H1 (cell line): Measurements from ENCODE around the gene CCL26. TPM values are rescaled to one million over a fixed set of nuclear protein-coding genes. Genes with fewer than 3 reads are reported as not detected.

Experiments used
- CTCF ChIA-PET: fragments of 300-600 bp; sonication (Branson Sonifier 250); formaldehyde crosslinking; loops from one replicate; lab custom pipeline; 2021; ENCODE audit not compliant: partially characterized antibody; lab: Charles Lee
- POLR2A ChIA-PET: fragments of 300-600 bp; sonication (Branson Sonifier 250); formaldehyde crosslinking; loops from one replicate; lab custom pipeline; 2021; ENCODE audit warnings: inconsistent platforms; ENCODE audit not compliant: partially characterized antibody; lab: Charles Lee
- DNase-seq, 2 experiments: peaks; one replicate each; pipeline versions ENCODE4 v3.0.0 to v3.0.0-alpha.2; 2010 to 2022; ENCODE audit warnings: low spot score in 2 of 2, low read depth in 1 of 2, mixed read lengths in 1 of 2
- FAIRE-seq: peaks from 2 replicates; lab custom pipeline; 2011; peaks lifted over from hg19 to GRCh38; lab: Jason Lieb, UNC
- H2AFZ ChIP-seq: 2 replicates; pipeline ENCODE4 v1.8.1; 2012; ENCODE audit warnings: low read length, inconsistent platforms
- H2AK5ac ChIP-seq: 2 replicates; pipeline ENCODE4 v1.6.1; 2013; ENCODE audit warnings: low read depth, low read length
- H2BK120ac ChIP-seq: replicated peaks from 2 replicates; pipeline ENCODE3; 2013; ENCODE audit warnings: low read depth, low read length, inconsistent platforms
- H2BK12ac ChIP-seq: 2 replicates; pipeline ENCODE4 v1.6.1; 2013; ENCODE audit warnings: low read depth, low read length
- H2BK15ac ChIP-seq: 2 replicates; pipeline ENCODE4 v1.6.1; 2013; ENCODE audit warnings: low read length
- H2BK20ac ChIP-seq: 2 replicates; pipeline ENCODE4 v1.6.1; 2013; ENCODE audit warnings: low read length
- H2BK5ac ChIP-seq: 2 replicates; pipeline ENCODE4 v1.6.1; 2013; ENCODE audit warnings: low read depth, low read length
- H3K14ac ChIP-seq: 2 replicates; pipeline ENCODE4 v1.6.1; 2013; ENCODE audit warnings: inconsistent platforms; ENCODE audit not compliant: insufficient read length
- H3K18ac ChIP-seq: 2 replicates; pipeline ENCODE4 v1.6.1; 2013; ENCODE audit warnings: low read length; ENCODE audit errors: extremely low read depth
- H3K23ac ChIP-seq: 2 replicates; pipeline ENCODE4 v1.6.1; 2013; ENCODE audit warnings: inconsistent platforms; ENCODE audit not compliant: insufficient read length
- H3K23me2 ChIP-seq: 2 replicates; pipeline ENCODE4 v1.6.1; 2013; ENCODE audit warnings: low read depth, low read length
- H3K27ac ChIP-seq: 2 replicates; pipeline ENCODE4 v1.6.1; 2011; ENCODE audit warnings: low read depth, low read length, inconsistent platforms
- H3K27me3 ChIP-seq, 4 experiments: replicated peaks in 1 of 4; 1 replicate in 1 of 4; 2 replicates in 3 of 4; pipeline versions ENCODE4 v1.6.1 to v1.8.1; 2011 to 2013; ENCODE audit warnings: low read length in 3 of 4, mild to moderate bottlenecking in 3 of 4, inconsistent platforms in 2 of 4, mixed read lengths in 2 of 4, moderate library complexity in 1 of 4; ENCODE audit not compliant: control insufficient read depth in 3 of 4, insufficient read depth in 3 of 4; ENCODE audit errors: extremely low read depth in 1 of 4
- H3K36me3 ChIP-seq, 4 experiments: 2 replicates each; pipeline versions ENCODE4 v1.6.1 to v1.8.1; 2011 to 2013; ENCODE audit warnings: mild to moderate bottlenecking in 4 of 4, low read length in 3 of 4, moderate library complexity in 2 of 4, control low read depth in 1 of 4, inconsistent platforms in 1 of 4; ENCODE audit not compliant: insufficient read depth in 4 of 4, control insufficient read depth in 2 of 4
- H3K4ac ChIP-seq: replicated peaks from 2 replicates; pipeline ENCODE3; 2013; ENCODE audit warnings: low read length, low read depth, mixed read lengths, inconsistent platforms; ENCODE audit not compliant: insufficient read length
- H3K4me1 ChIP-seq, 4 experiments: replicated peaks in 1 of 4; 1 replicate in 1 of 4; 2 replicates in 3 of 4; pipeline versions ENCODE4 v1.6.1 to v1.8.1; 2011 to 2013; ENCODE audit warnings: low read length in 3 of 4, inconsistent platforms in 2 of 4, mixed read lengths in 1 of 4; ENCODE audit not compliant: insufficient read depth in 4 of 4, control insufficient read depth in 3 of 4
- H3K4me2 ChIP-seq, 2 experiments: 2 replicates each; pipeline versions ENCODE4 v1.6.1 to v1.8.1; 2011 to 2013; ENCODE audit warnings: low read depth in 2 of 2, low read length in 2 of 2, control low read depth in 1 of 2, inconsistent platforms in 1 of 2, mild to moderate bottlenecking in 1 of 2; ENCODE audit not compliant: insufficient read depth in 1 of 2
- H3K4me3 ChIP-seq, 4 experiments: fragments of 200-600, 300-600 bp in 1 of 4; sonication (generic), shearing (Covaris generic), sonication (Bioruptor Twin) in 1 of 4; 2 replicates each; pipeline versions ENCODE4 v1.5.1 to v1.8.1; 2011 to 2016; ENCODE audit warnings: low read length in 4 of 4, low read depth in 3 of 4, control low read depth in 2 of 4, inconsistent platforms in 2 of 4, mild to moderate bottlenecking in 2 of 4, mixed read lengths in 1 of 4, moderate library complexity in 1 of 4; ENCODE audit not compliant: insufficient read depth in 2 of 4; ENCODE audit errors: extremely low read depth in 1 of 4
- H3K56ac ChIP-seq: replicated peaks from 2 replicates; pipeline ENCODE3; 2013; ENCODE audit warnings: low read depth, mild to moderate bottlenecking, mixed read lengths, low read length, inconsistent platforms; ENCODE audit not compliant: insufficient read length
- H3K79me1 ChIP-seq: 2 replicates; pipeline ENCODE4 v1.6.1; 2013; ENCODE audit warnings: low read depth, low read length, control low read depth
- H3K79me2 ChIP-seq, 2 experiments: 2 replicates each; pipeline versions ENCODE4 v1.6.1 to v1.8.1; 2012 to 2013; ENCODE audit warnings: low read length in 2 of 2, mild to moderate bottlenecking in 2 of 2, inconsistent platforms in 1 of 2; ENCODE audit not compliant: insufficient read depth in 2 of 2, control insufficient read depth in 1 of 2
- H3K9ac ChIP-seq, 4 experiments: replicated peaks in 1 of 4; 1 replicate in 1 of 4; 2 replicates in 3 of 4; pipeline versions ENCODE4 v1.6.1 to v1.8.1; 2011 to 2013; ENCODE audit warnings: low read depth in 3 of 4, low read length in 3 of 4, control low read depth in 2 of 4, mild to moderate bottlenecking in 2 of 4, moderate library complexity in 2 of 4, inconsistent platforms in 1 of 4; ENCODE audit errors: extremely low read depth in 1 of 4
- H3K9me3 ChIP-seq, 2 experiments: 2 replicates each; pipeline versions ENCODE4 v1.6.1 to v1.8.1; 2012 to 2013; ENCODE audit warnings: mild to moderate bottlenecking in 2 of 2, moderate library complexity in 2 of 2, control low read depth in 1 of 2, inconsistent platforms in 1 of 2, low read depth in 1 of 2, low read length in 1 of 2, mixed read lengths in 1 of 2; ENCODE audit not compliant: insufficient read depth in 2 of 2
- H4K20me1 ChIP-seq, 2 experiments: replicated peaks in 1 of 2; 2 replicates each; pipeline versions ENCODE3 to v1.8.1; 2011 to 2013; ENCODE audit warnings: inconsistent platforms in 2 of 2, low read length in 2 of 2, mild to moderate bottlenecking in 1 of 2; ENCODE audit not compliant: insufficient read depth in 2 of 2, control insufficient read depth in 1 of 2
- H4K5ac ChIP-seq: 2 replicates; pipeline ENCODE4 v1.6.1; 2013; ENCODE audit warnings: low read length, low read depth, mixed read lengths, inconsistent platforms; ENCODE audit not compliant: insufficient read length
- H4K8ac ChIP-seq: 2 replicates; pipeline ENCODE4 v1.8.0; 2013; ENCODE audit warnings: mild to moderate bottlenecking, moderate library complexity, low read length, inconsistent platforms; ENCODE audit not compliant: insufficient read depth; ENCODE audit errors: extremely low read depth
- H4K91ac ChIP-seq: replicated peaks from 2 replicates; pipeline ENCODE3; 2013; ENCODE audit warnings: low read length, mixed read lengths, inconsistent platforms; ENCODE audit not compliant: insufficient read length
- CBX5 ChIP-seq: fragments of 300-800, 300-1000 bp; sonication (generic); IDR thresholded peaks from 2 replicates; pipeline ENCODE4 v1.7.1; 2016; ENCODE audit warnings: antibody characterized with exemption, low read length, low read depth
- CBX8 ChIP-seq: fragments of 300-800, 300-1000 bp; sonication (generic); IDR thresholded peaks from 2 replicates; pipeline ENCODE4 v1.7.1; 2016; ENCODE audit warnings: low read depth, low read length, borderline replicate concordance
- CTCF ChIP-seq, 3 experiments: IDR thresholded peaks; 1 replicate in 2 of 3; 2 replicates in 1 of 3; pipeline versions ENCODE4 v1.5.1 to v1.6.1; 2011; ENCODE audit warnings: low read length in 3 of 3, mild to moderate bottlenecking in 3 of 3, inconsistent platforms in 2 of 3, low read depth in 1 of 3, moderate library complexity in 1 of 3; ENCODE audit not compliant: insufficient read depth in 1 of 3; ENCODE audit errors: control extremely low read depth in 1 of 3
- EGR1 ChIP-seq: IDR thresholded peaks from 2 replicates; pipeline ENCODE4 v1.6.1; 2011; ENCODE audit warnings: low read depth, low read length, borderline replicate concordance
- RAD21 ChIP-seq, 2 experiments: IDR thresholded peaks in 1 of 2; conservative IDR thresholded peaks in 1 of 2; 2 replicates each; pipeline ENCODE4 v1.6.1; 2011; ENCODE audit warnings: low read depth in 2 of 2, low read length in 2 of 2, improper control_type of control experiment in 1 of 2, inconsistent platforms in 1 of 2, mild to moderate bottlenecking in 1 of 2, moderate library complexity in 1 of 2
- RFX5 ChIP-seq: IDR thresholded peaks from 2 replicates; pipeline ENCODE4 v1.6.1; 2011; ENCODE audit warnings: low read depth, low read length, improper control_type of control experiment, borderline replicate concordance
- WGBS, 2 experiments: shearing (Covaris generic) in 1 of 2; methylation state at CpG; one replicate each; pipeline versions ENCODE4 v1.1.6 to v1.1.7; 2013 to 2015; ENCODE audit warnings: low lambda C conversion rate in 2 of 2, mixed read lengths in 2 of 2, inconsistent platforms in 1 of 2, low coverage in 1 of 2, missing lambda C conversion rate in 1 of 2; ENCODE audit not compliant: insufficient replicate concordance in 2 of 2, insufficient coverage in 1 of 2, insufficient read length in 1 of 2; ENCODE audit errors: extremely low coverage in 1 of 2, missing lambda C conversion rate in 1 of 2; 5-methylcytosine and 5-hydroxymethylcytosine counted together
- polyA plus RNA-seq, 7 experiments: library from polyadenylated mRNA; depleted of rRNA in 3 of 7; stranded (reverse) in 5 of 7; unstranded in 2 of 7; fragments of >200 nt in 5 of 7; fragments of 200-250 nt in 2 of 7; gene quantifications; 1 replicate in 5 of 7; 2 replicates in 1 of 7; 4 replicates in 1 of 7; pipeline versions ENCODE4 v1.2.1 to v1.2.3, GENCODE V29; 2011 to 2013; ENCODE audit warnings: missing spikeins in 2 of 7, mixed read lengths in 2 of 7
- total RNA-seq: library from RNA; stranded (reverse); fragmentation: NEBNext Ultra II Directional; extraction: Animal tissue kit (Norgen Biotek cat#: 25700); gene quantifications from 2 replicates; pipeline ENCODE4 v1.2.1, GENCODE V29; 2021

The CCL26 gene
- total and polyA plus RNA-seq, 2 of the 8 experiments (the other 6 are each of a cell fraction or from before 2014, with no cell fraction given) = 8.7 to 14.9 TPM

GRCh38 chr7:75756991-75757676 is 14.9 kb downstream of the CCL26 start:
- no peak overlapping the region for H3K4ac ChIP-seq
- H2AK5ac ChIP-seq = no peak overlapping the region
- TF ChIP-seq CBX5 (no peak), EGR1 (no peak), CTCF (IDR thresholded peaks at IDR 0.05; ENCODE audit: control extremely low read depth in 1 of 3, insufficient read depth in 1 of 3, low read depth in 1 of 3, low read length in 3 of 3) (peak; percentile 20 to 56 (median 51)), RAD21 (IDR thresholded peaks at IDR 0.05 in 1 of 2, conservative IDR thresholded peaks at IDR 0.05 in 1 of 2; ENCODE audit: low read depth in 2 of 2, low read length in 2 of 2) (peak; percentile 47 to 69), RFX5 (no peak), CBX8 (no peak)
- CTCF ChIA-PET = interaction anchor here (0.6 to 4.4 kb wide), 22 partner anchors 9 to 263 kb away, joined by 3 to 39 read pairs (median 4); partner anchors contain the start of gene HIP1
- DNase-seq (no peak), FAIRE-seq (no peak)
- no peaks in the 10 kb centered on the region for H3K79me2 ChIP-seq
- no peak overlapping the region for H2BK15ac ChIP-seq
- no peak overlapping the region for H3K23ac ChIP-seq
- H2BK20ac ChIP-seq = no peak overlapping the region
- no peak overlapping the region for H3K4me3 ChIP-seq
- H3K36me3 ChIP-seq = no peaks in the 10 kb centered on the region
- H4K8ac ChIP-seq = no peak overlapping the region
- no peaks in the 10 kb centered on the region for H4K20me1 ChIP-seq
- no peak overlapping the region for H4K5ac ChIP-seq
- POLR2A ChIA-PET = no interaction called here
- no peak overlapping the region for H3K56ac ChIP-seq
- 82% methylated on average over 6 of the region's 6 CpGs; no CpG with 5 or more reads in 1 of the 2 experiments for WGBS, 2 experiments
- H3K18ac ChIP-seq = no peak overlapping the region
- H3K9ac ChIP-seq = no peak overlapping the region
- no peak overlapping the region for H2BK12ac ChIP-seq
- no peaks in the 10 kb centered on the region for H3K27me3 ChIP-seq
- no peak overlapping the region for H2BK120ac ChIP-seq
- no peaks in the 10 kb centered on the region for H3K4me1 ChIP-seq
- H3K23me2 ChIP-seq = no peaks in the 10 kb centered on the region
- no peak overlapping the region for H3K14ac ChIP-seq
- H3K27ac ChIP-seq = no peak overlapping the region
- no peaks in the 10 kb centered on the region for H3K9me3 ChIP-seq
- H2BK5ac ChIP-seq = no peak overlapping the region
- no peak overlapping the region for H2AFZ ChIP-seq
- no peak overlapping the region for H3K4me2 ChIP-seq
- no peaks in the 10 kb centered on the region for H3K79me1 ChIP-seq
- H4K91ac ChIP-seq = no peak overlapping the region
